OCI-LY7 (cell line): ENCODE data around the gene COG8. TPM values are rescaled to one million over a fixed set of nuclear protein-coding genes. Genes with fewer than 3 reads are reported as not detected.

ENCODE experiments used
- BruUV-seq: library from RNA; stranded (reverse); fragments of 400-500 nt; replicated peaks from 2 replicates; lab custom pipeline; 2021; lab: Mats Ljungman, UMichigan
- CTCF ChIA-PET: fragments of 300-600 bp; sonication (Branson Sonifier 250); formaldehyde crosslinking; loops from one replicate; lab custom pipeline; 2022; ENCODE audit warnings: antibody characterized with exemption; ENCODE audit not compliant: unreplicated experiment; lab: Charles Lee
- POLR2A ChIA-PET: fragments of 300-600 bp; sonication (Branson Sonifier 250); formaldehyde crosslinking; loops from one replicate; lab custom pipeline; 2022; ENCODE audit warnings: antibody characterized with exemption; lab: Charles Lee
- DNase-seq: peaks from one replicate; pipeline ENCODE4 v3.0.0-alpha.2; 2015; ENCODE audit warnings: low spot score
- H2AFZ ChIP-seq: fragments of 200-600 bp; sonication (generic), shearing (Covaris generic); 2 replicates; pipeline ENCODE4 v1.6.1; 2014; ENCODE audit warnings: mild to moderate bottlenecking, antibody characterized with exemption, low read length, moderate library complexity
- H3K27ac ChIP-seq: fragments of 200-600 bp; sonication (generic); 2 replicates; pipeline ENCODE4 v1.5.1; 2014; ENCODE audit warnings: mixed run types, low read depth, mild to moderate bottlenecking, moderate library complexity, low read length, inconsistent platforms; ENCODE audit not compliant: poor library complexity, severe bottlenecking
- H3K36me3 ChIP-seq: fragments of 200-600 bp; sonication (generic); 2 replicates; pipeline ENCODE4 v1.6.1; 2014; ENCODE audit warnings: mild to moderate bottlenecking, antibody characterized with exemption, low read length, moderate library complexity, mixed read lengths; ENCODE audit not compliant: insufficient read depth
- H3K4me1 ChIP-seq: fragments of 200-600 bp; sonication (generic); 2 replicates; pipeline ENCODE4 v1.5.1; 2014; ENCODE audit warnings: mild to moderate bottlenecking, low read length; ENCODE audit not compliant: insufficient read depth, poor library complexity, severe bottlenecking
- H3K4me2 ChIP-seq: fragments of 200-600 bp; sonication (generic); 2 replicates; pipeline ENCODE4 v1.6.1; 2014; ENCODE audit warnings: mild to moderate bottlenecking, low read length
- H3K4me3 ChIP-seq: fragments of 200-600 bp; sonication (generic); 2 replicates; pipeline ENCODE4 v1.5.1; 2014; ENCODE audit warnings: mild to moderate bottlenecking, low read depth, low read length; ENCODE audit not compliant: poor library complexity, severe bottlenecking
- H3K79me2 ChIP-seq: fragments of 200-600 bp; sonication (generic); 2 replicates; pipeline ENCODE4 v1.6.1; 2016; ENCODE audit warnings: low read depth, mild to moderate bottlenecking, low read length, moderate library complexity, mixed read lengths; ENCODE audit not compliant: insufficient read depth
- H3K9me2 ChIP-seq: fragments of 200-600 bp; sonication (generic); 2 replicates; pipeline ENCODE4 v1.6.1; 2016; ENCODE audit warnings: mild to moderate bottlenecking, low read length, mixed read lengths; ENCODE audit not compliant: insufficient read depth
- H3K9me3 ChIP-seq: fragments of 200-600 bp; sonication (generic); 2 replicates; pipeline ENCODE4 v1.6.1; 2014; ENCODE audit warnings: mild to moderate bottlenecking, mixed run types, low read length, mixed read lengths
- H4K20me1 ChIP-seq: fragments of 200-600 bp; sonication (generic); 2 replicates; pipeline ENCODE4 v1.6.1; 2014; ENCODE audit warnings: mild to moderate bottlenecking, antibody characterized with exemption, low read length, moderate library complexity, mixed read lengths; ENCODE audit not compliant: insufficient read depth
- CTCF ChIP-seq: fragments of 200-600 bp; sonication (generic); conservative IDR thresholded peaks from 2 replicates; pipeline ENCODE4 v1.5.1; 2014; ENCODE audit warnings: mild to moderate bottlenecking, antibody characterized with exemption, low read length, moderate library complexity, mixed read lengths
- EZH2phosphoT487 ChIP-seq: fragments of 200-600 bp; sonication (generic); IDR thresholded peaks from 2 replicates; pipeline ENCODE4 v1.6.1; 2018; ENCODE audit warnings: low read depth, borderline replicate concordance, mild to moderate bottlenecking, mixed run types, antibody characterized with exemption, low read length, moderate library complexity, mixed read lengths
- intact Hi-C: fragments of 100-400 bp; cut with micrococcal nuclease; formaldehyde crosslinking; loops from one replicate; pipeline ENCODE4 v1.10.0; 2022; ENCODE audit not compliant: unreplicated experiment
- total RNA-seq, 2 experiments: library from RNA; depleted of rRNA in 1 of 2; stranded (reverse); fragments of >200 nt in 1 of 2; shearing (Covaris generic) in 1 of 2; gene quantifications; 2 replicates each; pipeline ENCODE4 v1.2.3, GENCODE V29; 2014 to 2022

Gene COG8
- total RNA-seq, 2 experiments from 2014 or later: 55.9 to 60.3 TPM

DNA sequence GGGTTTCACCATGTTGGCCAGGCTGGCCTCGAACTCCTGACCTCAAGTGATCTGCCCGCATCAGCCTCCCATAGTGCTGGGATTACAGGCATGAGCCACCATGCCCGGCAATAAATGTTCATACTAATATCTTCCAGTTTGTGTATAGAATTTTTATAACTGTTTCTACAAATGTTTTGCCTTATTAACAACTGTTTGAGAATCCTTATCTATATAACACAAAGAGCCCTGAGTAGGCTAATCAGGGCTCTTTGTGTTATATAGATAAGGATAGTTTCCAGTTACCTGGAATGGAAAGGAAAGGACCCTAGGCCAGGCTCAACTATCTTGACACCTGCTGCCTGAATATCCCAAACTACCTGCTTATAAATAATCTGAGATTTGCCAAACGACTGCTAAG lies 29.5 kb upstream of the COG8 start:
- no peaks in the 10 kb centered on the region for H3K9me2 ChIP-seq
- DNase-seq: no peak
- H3K9me3 ChIP-seq: 0 out of 2 replicates have a peak, but pooled peaks cover 3% of the 10 kb centered on the region
- peaks cover 99% of the 10 kb centered on the region for H3K36me3 ChIP-seq
- H3K27ac ChIP-seq: no peak overlapping the region
- no TSS peak for BruUV-seq
- TF ChIP-seq EZH2phosphoT487: no peak
- no peak for TF ChIP-seq CTCF
- POLR2A ChIA-PET: no interaction called here
- H3K4me1 ChIP-seq: peaks cover 45% of the 10 kb centered on the region
- CTCF ChIA-PET: no interaction called here
- no peaks in the 10 kb centered on the region for H4K20me1 ChIP-seq
- H3K4me3 ChIP-seq: no peak overlapping the region
- peaks cover 31% of the 10 kb centered on the region; the same call in 1 of the 2 replicates for H3K79me2 ChIP-seq
- H2AFZ ChIP-seq: no peak overlapping the region
- intact Hi-C loops: no loop called here
- no peak overlapping the region for H3K4me2 ChIP-seq

DNA sequence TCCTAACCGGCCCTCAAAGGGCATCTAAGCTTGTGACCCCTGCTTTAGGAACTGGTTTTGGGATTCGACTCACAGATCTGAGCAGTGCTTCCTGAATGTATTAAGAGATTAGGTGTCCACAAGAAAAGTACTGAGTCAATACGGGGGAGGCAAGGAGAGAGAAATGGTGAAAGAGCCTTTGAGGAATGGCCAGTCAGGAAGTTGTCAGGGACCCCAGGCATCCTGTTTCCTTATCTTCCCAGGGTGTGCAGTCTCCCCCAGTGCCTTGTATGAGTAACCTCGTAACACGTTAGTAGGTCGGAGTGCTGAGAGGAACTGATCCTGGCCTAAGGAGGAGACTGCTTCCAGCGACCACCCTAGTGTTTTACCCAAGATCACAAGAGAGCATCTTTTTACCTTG lies 28.6 kb upstream of the COG8 start:
- no TSS peak for BruUV-seq
- no peak overlapping the region for H3K27ac ChIP-seq
- no peak overlapping the region for H3K4me2 ChIP-seq
- H2AFZ ChIP-seq: no peak overlapping the region
- no peak for TF ChIP-seq EZH2phosphoT487
- TF ChIP-seq CTCF: no peak
- H3K79me2 ChIP-seq: peaks cover 22% of the 10 kb centered on the region; the same call in 1 of the 2 replicates
- no peaks in the 10 kb centered on the region for H4K20me1 ChIP-seq
- peaks cover 36% of the 10 kb centered on the region for H3K4me1 ChIP-seq
- CTCF ChIA-PET: no interaction called here
- POLR2A ChIA-PET: no interaction called here
- no peak overlapping the region for H3K4me3 ChIP-seq
- 0 out of 2 replicates have a peak, but pooled peaks cover 3% of the 10 kb centered on the region for H3K9me3 ChIP-seq
- peaks cover 100% of the 10 kb centered on the region for H3K36me3 ChIP-seq
- DNase-seq: no peak
- no peaks in the 10 kb centered on the region for H3K9me2 ChIP-seq
- intact Hi-C loops: no loop called here

DNA sequence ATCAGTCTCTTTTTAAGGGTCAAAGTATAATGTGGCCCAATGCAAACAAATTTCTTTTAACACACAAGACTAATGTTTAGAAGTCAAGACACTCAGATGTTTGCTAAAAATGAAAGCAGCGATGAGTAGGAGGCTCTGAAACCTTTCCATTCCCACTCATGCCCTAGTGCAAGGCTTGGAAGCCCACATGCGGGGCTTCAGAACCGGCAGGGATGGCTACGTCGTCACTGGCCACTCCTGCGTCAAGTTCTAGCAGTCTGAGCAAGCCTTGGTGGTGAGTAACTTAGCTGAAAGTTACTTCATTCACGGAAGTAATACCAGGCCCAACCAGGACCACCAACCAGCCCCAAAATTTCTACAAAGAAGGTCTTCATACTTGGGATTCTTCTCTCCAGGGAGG lies 27.1 kb upstream of the COG8 start:
- Histone ChIP-seq H3K9me3 (0 out of 2 replicates have a peak, but pooled peaks cover 3% of the 10 kb centered on the region), H3K36me3 (peaks cover 99% of the 10 kb centered on the region), H3K79me2 (peaks cover 11% of the 10 kb centered on the region; the same call in 1 of the 2 replicates), H3K27ac (no peak overlapping the region), H3K4me3 (no peak overlapping the region), H3K9me2 (no peaks in the 10 kb centered on the region), H2AFZ (no peak overlapping the region), H4K20me1 (no peaks in the 10 kb centered on the region), H3K4me1 (peaks cover 20% of the 10 kb centered on the region), H3K4me2 (no peak overlapping the region)
- no TSS peak for BruUV-seq
- DNase-seq: no peak
- intact Hi-C loops: no loop called here
- ChIA-PET POLR2A (no interaction called here), CTCF (no interaction called here)
- TF ChIP-seq EZH2phosphoT487: no peak
- TF ChIP-seq CTCF: no peak
